A673 (cell line): Measurements from ENCODE around the gene CCR8.

Experiments
- CTCF ChIP-seq: fragments of 300-800, 200-600 bp; sonication (generic); conservative IDR thresholded peaks from 2 replicates; pipeline ENCODE4 v1.5.1; 2017; ENCODE audit warnings: low read depth, mild to moderate bottlenecking, antibody characterized with exemption, low read length, moderate library complexity, mixed read lengths
- EZH2 ChIP-seq: fragments of 200-600 bp; sonication (generic); IDR thresholded peaks from 2 replicates; pipeline ENCODE4 v1.6.1; 2017; ENCODE audit warnings: borderline replicate concordance, low read depth, mild to moderate bottlenecking, mixed read lengths, antibody characterized with exemption, low read length; ENCODE audit not compliant: poor library complexity, severe bottlenecking

GRCh38 chr3:39318301-39318700 is 11.2 kb upstream of the CCR8 start:
- TF ChIP-seq EZH2 (no peak), CTCF (no peak)
